Smooth muscle cell of the brain vasculature (primary cell): ENCODE measurements around the gene TTC9.

Experiments used
- DNase-seq: peaks from one replicate; pipeline ENCODE4 v3.0.0-alpha.2; 2012; ENCODE audit warnings: low read depth, low spot score

TTC9 gene

GRCh38 chr14:70716483-70716882 lies 74.8 kb downstream of the TTC9 start:
- no peak for DNase-seq

- DNase-seq, result no peak
These were observed 75.2 kb downstream of the TTC9 start for GRCh38 chr14:70716958-70717357.

GRCh38 chr14:70718383-70719118 lies 76.8 kb downstream of the TTC9 start:
- DNase-seq, result no peak

- DNase-seq, result no peak
These were observed 79.8 kb downstream of the TTC9 start for GRCh38 chr14:70721542-70721941.

- no peak for DNase-seq
These were observed 80.7 kb downstream of the TTC9 start for GRCh38 chr14:70722418-70722817.

- no peak for DNase-seq
These were observed 81.6 kb downstream of the TTC9 start for GRCh38 chr14:70723276-70723675.

- DNase-seq, result no peak
These were observed 82.4 kb downstream of the TTC9 start for GRCh38 chr14:70724110-70724509.

GRCh38 chr14:70724944-70725343 lies 83.2 kb downstream of the TTC9 start:
- no peak for DNase-seq
